SJCRH30 (cell line): ENCODE data around the gene ETFDH. TPM values are rescaled to one million over a fixed set of nuclear protein-coding genes. Genes with fewer than 3 reads are reported as not detected.
"Not testable (repeated sequence)": the region's sequence is repeated elsewhere in the genome, so short reads cannot be mapped to it uniquely, and the experiment has no call there.

ENCODE experiments used
- DNase-seq, 2 experiments: peaks; one replicate each; pipeline ENCODE4 v3.0.0-alpha.2; 2015 to 2020
- H3K27ac ChIP-seq: fragments of 250-450 bp; sonication (Bioruptor Pico); 2 replicates; pipeline ENCODE4 v1.5.1; 2020; ENCODE audit warnings: mild to moderate bottlenecking, moderate library complexity
- H3K27me3 ChIP-seq: fragments of 250-450 bp; sonication (Bioruptor Pico); 2 replicates; pipeline ENCODE4 v1.5.1; 2020; ENCODE audit warnings: mild to moderate bottlenecking, moderate library complexity
- H3K36me3 ChIP-seq: fragments of 250-450 bp; sonication (Bioruptor Pico); 2 replicates; pipeline ENCODE4 v1.5.1; 2020; ENCODE audit warnings: mild to moderate bottlenecking, moderate library complexity
- H3K4me1 ChIP-seq: fragments of 250-450 bp; sonication (Bioruptor Pico); 2 replicates; pipeline ENCODE4 v1.5.1; 2020; ENCODE audit warnings: mild to moderate bottlenecking, moderate library complexity
- H3K4me3 ChIP-seq: fragments of 250-450 bp; sonication (Bioruptor Pico); 2 replicates; pipeline ENCODE4 v1.5.1; 2020; ENCODE audit warnings: mild to moderate bottlenecking, moderate library complexity
- H3K9me3 ChIP-seq: fragments of 250-450 bp; sonication (Bioruptor Pico); replicated peaks from 2 replicates; pipeline ENCODE4 v1.5.1; 2020; ENCODE audit warnings: mild to moderate bottlenecking, moderate library complexity
- total RNA-seq: library from RNA; depleted of rRNA; stranded (reverse); fragments of >200 nt; shearing (Covaris generic); gene quantifications from 2 replicates; pipeline ENCODE4 v1.2.3, GENCODE V29; 2014

Gene ETFDH
- total RNA-seq, 1 experiment from 2014 or later, result 8.9 TPM

DNA sequence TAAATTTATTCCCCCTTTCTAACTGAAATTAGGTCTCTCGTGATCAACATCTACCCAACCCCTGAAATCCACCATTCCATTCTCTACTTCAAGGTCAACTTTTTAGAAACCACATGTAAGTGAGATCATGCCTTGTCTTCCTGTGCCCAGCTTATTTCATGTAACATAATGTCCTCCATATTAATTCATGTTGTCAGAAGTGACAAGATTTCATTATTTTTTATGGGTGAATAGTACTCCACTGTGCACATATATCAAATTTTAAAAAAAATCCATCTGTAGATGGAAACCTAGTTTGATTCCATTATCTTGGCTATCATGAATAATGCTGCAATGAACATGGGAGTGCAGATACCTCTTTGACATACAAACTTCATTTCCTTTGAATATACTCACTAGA is 49.6 kb downstream of the ETFDH start:
- no peak for DNase-seq
- Histone ChIP-seq H3K4me1 (no peaks in the 10 kb centered on the region), H3K36me3 (no peaks in the 10 kb centered on the region; the same call in 1 of the 2 replicates), H3K27me3 (no peaks in the 10 kb centered on the region), H3K27ac (no peak overlapping the region), H3K4me3 (no peak overlapping the region; the same call in 1 of the 2 replicates), H3K9me3 (no peaks in the 10 kb centered on the region)

DNA sequence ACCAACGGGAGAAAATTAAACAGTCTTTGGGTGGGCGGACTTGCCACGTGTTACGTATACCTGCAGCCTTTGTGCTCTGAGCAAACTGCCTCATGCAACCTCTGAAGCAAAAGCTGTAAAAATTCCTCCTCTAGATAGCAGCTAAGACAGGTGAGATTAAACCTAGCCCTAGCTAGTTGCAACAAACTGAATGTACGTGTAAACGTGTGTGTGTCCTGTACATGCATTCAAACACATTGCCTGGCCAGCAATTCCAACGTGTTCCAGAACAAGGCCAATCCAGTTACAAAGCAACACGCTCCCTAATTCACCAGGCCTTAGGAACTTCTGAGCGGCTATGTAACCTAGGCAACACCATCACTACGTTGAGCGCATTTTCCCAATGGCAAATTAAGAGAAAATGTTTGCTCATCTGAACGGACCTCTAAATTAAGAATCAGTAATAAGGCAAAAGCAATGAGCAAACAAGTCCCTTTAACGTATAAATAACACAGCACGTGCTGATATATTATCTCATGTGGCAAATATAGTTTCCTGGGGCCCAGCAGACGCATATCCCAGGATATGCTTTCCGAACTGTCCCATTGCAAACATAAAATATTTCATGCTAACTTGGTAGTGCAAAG is 50.3 kb downstream of the ETFDH start:
- Histone ChIP-seq H3K27ac (peak overlapping the region; percentile 81), H3K4me1 (no peaks in the 10 kb centered on the region), H3K4me3 (peak overlapping the region; percentile 84), H3K27me3 (no peaks in the 10 kb centered on the region), H3K36me3 (no peaks in the 10 kb centered on the region; the same call in 1 of the 2 replicates), H3K9me3 (no peaks in the 10 kb centered on the region)
- peak; percentile 1 to 20 for DNase-seq

DNA sequence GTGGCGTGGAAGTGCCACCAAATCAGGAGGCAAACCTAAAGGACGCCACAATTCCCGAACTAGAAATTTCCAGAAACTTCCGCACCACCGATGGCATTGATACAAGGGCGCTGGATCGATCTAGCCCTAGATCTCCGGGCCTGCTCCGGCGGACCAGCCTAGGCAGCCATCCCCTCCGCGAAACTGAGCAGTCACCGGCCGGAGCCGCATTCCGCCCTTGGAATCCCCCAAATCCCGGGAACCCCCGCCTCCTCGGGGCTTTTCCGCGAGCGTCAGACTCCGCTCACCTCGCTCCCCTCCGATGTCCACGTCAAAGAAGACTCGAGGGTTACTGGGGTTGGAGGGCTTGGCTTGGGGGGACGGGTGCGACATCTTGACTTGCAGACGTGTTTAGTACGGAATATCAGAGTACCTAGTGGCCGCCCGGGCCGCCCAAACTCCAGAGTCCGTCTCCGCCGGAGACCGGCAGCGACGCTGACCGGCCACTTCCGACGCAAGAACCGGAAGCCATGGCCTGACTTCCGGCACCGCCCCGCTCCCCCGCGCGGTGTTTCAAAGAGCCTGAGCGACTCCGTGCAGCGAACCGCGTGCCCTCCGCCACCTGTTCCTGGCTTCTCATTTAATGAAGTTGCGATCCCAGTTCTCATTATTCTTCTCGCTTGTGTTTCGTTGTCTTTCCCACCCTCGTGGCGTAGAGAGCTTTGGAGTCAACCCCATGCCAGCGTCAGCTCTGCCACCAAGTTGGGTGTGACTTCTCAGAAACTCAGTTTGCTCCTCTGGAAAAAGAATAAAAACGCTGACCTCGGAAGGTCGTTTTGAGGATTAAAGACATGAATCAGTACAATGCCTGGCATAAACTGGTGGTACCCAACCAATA is 51.1 kb downstream of the ETFDH start, which contains the start of gene PPID:
PPID (minus strand) TSS at position 480 of the 877 bp plus-strand sequence; CDS start at position 372, 108 bp downstream.
- peak; percentile 74 to 81 for DNase-seq
- Histone ChIP-seq H3K36me3 (no peaks in the 10 kb centered on the region; the same call in 1 of the 2 replicates), H3K4me1 (no peaks in the 10 kb centered on the region)

DNA sequence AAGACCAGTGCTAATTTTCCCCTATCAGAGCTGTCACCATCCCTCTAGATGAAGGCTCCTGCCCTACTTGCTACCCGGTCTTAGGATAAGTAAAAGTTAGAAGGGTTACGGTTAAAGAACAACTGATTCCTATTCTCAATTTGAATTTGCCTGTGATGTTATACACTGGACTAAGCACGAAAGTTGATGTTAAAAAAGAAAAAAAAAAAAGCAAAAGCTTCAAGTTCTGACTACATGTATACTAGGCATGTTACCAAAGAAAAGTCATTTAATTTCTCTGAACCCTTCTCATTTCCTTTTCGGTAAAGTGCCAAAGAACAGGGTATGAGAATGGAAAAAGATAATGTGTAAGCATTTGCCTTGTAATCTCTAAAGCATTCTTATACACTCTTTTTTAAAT is 52.5 kb downstream of the ETFDH start:
- Histone ChIP-seq H3K9me3 (no peaks in the 10 kb centered on the region), H3K4me1 (no peaks in the 10 kb centered on the region)

More for the DNA sequence above, 51.1 kb downstream of the ETFDH start, which contains the start of gene PPID:
- no peaks in the 10 kb centered on the region for H3K27me3 ChIP-seq
- peak within 1 kb of the TSS; percentile 81 for H3K27ac ChIP-seq
- no peaks in the 10 kb centered on the region for H3K9me3 ChIP-seq
- peak within 1 kb of the TSS; percentile 84 for H3K4me3 ChIP-seq

DNA sequence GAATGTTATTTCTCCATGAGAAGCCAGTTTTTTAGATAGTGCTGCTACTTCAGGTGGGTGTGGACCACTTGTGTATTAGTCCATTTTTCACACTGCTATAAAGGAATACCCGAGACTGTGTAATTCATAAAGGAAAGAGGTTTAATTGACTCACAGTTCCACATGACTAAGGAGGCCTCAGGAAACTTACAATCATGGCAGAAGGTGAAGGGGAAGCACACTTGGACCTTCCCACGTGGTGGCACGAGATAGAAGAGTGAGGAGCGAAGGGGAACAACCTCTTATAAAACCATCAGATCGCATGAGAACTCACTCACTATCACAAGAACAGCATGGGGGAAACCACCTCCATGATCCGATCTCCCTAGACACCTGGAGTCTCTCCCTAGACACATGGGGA is 54.5 kb downstream of the ETFDH start:
- no peaks in the 10 kb centered on the region for H3K27me3 ChIP-seq
- no peak for DNase-seq

More for the DNA sequence above, 52.5 kb downstream of the ETFDH start:
- no peaks in the 10 kb centered on the region for H3K27me3 ChIP-seq
- no peak for DNase-seq
- H3K36me3 ChIP-seq, result no peaks in the 10 kb centered on the region; the same call in 1 of the 2 replicates
- H3K27ac ChIP-seq, result no peak overlapping the region
- H3K4me3 ChIP-seq, result no peak overlapping the region

DNA sequence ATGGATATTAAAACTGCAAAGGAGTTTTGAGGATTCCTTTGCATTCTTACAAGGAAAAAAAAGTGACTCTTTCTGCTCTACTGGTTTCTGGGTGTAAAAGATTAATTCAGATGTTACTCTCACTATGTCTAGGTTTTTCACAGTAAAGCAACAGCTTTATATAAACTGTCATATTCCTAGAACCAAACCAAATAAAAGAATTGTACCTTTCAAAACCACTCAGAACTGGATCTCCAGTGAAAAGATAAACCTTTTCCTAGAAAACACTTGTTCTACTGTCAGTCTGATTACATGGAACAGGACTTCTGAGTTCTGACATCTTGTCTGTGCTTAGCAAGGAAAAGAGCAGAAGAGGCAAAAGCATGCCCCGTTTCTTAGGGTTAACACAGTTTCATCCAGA is 56.1 kb downstream of the ETFDH start:
- no peak overlapping the region for H3K27ac ChIP-seq
- no peaks in the 10 kb centered on the region for H3K27me3 ChIP-seq
- H3K4me1 ChIP-seq, result no peaks in the 10 kb centered on the region
- DNase-seq, result no peak
- H3K4me3 ChIP-seq, result no peak overlapping the region
- no peaks in the 10 kb centered on the region for H3K9me3 ChIP-seq
- H3K36me3 ChIP-seq, result no peaks in the 10 kb centered on the region

More for the DNA sequence above, 54.5 kb downstream of the ETFDH start:
- Histone ChIP-seq H3K4me3 (no peak overlapping the region), H3K27ac (no peak overlapping the region), H3K4me1 (no peaks in the 10 kb centered on the region), H3K9me3 (no peaks in the 10 kb centered on the region), H3K36me3 (no peaks in the 10 kb centered on the region; the same call in 1 of the 2 replicates)

DNA sequence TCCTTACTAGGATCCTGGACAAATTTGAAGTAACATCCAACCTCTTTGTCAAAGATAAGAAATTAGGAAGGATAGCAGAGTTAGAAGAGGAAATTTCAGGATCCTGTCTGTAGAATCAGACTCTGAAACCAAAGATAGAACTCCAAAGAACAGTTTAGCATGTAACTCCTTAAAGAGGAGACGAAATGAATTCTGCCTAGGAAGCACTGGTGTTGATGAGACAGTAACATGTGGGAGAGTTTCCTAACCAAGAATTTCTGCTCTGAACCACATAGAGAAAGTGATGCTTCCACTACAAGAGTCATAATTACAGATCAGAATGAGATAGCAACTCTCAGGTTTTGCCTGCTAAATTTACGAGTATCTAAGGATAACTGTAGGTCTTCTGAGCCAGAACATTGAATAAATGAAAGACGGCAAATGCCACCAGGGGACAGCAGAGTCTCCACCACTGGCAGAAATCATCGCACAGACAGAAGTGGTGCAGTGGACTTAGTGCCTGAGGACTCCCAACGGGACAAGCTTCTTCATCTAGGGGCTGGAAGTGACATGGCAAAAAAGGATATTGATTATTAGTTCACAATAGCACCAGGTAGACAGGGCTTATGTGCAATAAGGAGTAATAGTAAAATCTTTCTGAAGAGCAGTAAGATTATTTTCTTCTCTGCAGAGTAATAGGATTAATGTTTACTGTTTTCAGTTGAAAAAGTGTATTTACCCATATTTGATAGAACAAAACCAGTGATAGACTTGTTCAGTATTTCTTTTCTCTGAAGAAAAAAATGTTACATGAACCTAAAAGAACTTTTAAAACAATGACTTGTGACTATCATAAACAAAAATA is 57.8 kb downstream of the ETFDH start:
- H3K36me3 ChIP-seq, result no peaks in the 10 kb centered on the region
- no peaks in the 10 kb centered on the region for H3K4me1 ChIP-seq
- H3K27me3 ChIP-seq, result no peaks in the 10 kb centered on the region
- DNase-seq, result peak; percentile 17 to 60
- no peak overlapping the region for H3K27ac ChIP-seq
- H3K9me3 ChIP-seq, result no peaks in the 10 kb centered on the region
- H3K4me3 ChIP-seq, result no peak overlapping the region

DNA sequence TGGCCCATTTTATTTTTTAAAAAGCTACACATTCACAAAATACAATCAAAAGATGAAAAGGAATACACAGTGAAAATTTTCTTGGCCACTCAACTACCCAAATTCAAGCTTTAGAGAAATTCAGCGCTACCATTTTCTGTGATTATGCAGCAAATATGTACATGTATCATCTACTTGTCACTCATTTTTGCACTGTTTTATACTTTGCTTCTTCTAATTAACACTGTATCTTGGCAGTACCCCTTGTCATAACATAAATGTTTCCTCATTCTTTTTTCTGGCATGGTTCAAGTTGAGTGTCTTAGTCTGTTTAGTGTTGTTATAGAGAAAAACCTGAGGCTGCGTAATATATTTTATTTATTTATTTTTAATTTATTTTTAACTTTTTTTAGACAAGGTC is 66.8 kb downstream of the ETFDH start:
- H3K27me3 ChIP-seq, result no peaks in the 10 kb centered on the region
- no peak overlapping the region for H3K4me3 ChIP-seq
- no peak overlapping the region for H3K27ac ChIP-seq
- no peak for DNase-seq
- H3K4me1 ChIP-seq, result no peaks in the 10 kb centered on the region
- no peaks in the 10 kb centered on the region for H3K9me3 ChIP-seq
- H3K36me3 ChIP-seq, result no peaks in the 10 kb centered on the region

DNA sequence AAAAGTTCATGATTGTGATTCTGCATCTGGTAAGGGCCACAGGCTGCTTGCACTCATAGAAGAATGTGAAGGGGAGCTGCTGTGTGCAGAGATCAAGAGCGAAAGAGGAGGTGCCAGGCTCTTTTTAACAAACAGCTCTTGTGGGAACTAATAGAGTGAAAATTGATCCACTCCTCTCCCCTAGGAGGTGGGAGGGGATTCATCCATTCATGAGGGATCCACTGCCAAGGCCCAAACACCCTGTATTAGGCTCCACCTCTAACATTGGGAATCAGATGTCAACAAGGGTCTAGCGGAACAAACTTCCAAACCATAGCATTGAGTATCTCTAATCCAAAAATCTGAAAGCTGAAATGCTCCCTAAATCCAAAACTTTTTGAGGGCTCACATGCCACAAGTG is 67.5 kb downstream of the ETFDH start:
- H3K9me3 ChIP-seq, result no peaks in the 10 kb centered on the region
- H3K4me3 ChIP-seq, result no peak overlapping the region
- no peaks in the 10 kb centered on the region for H3K4me1 ChIP-seq
- no peaks in the 10 kb centered on the region for H3K27me3 ChIP-seq
- H3K27ac ChIP-seq, result no peak overlapping the region
- DNase-seq, result no peak
- no peaks in the 10 kb centered on the region for H3K36me3 ChIP-seq

DNA sequence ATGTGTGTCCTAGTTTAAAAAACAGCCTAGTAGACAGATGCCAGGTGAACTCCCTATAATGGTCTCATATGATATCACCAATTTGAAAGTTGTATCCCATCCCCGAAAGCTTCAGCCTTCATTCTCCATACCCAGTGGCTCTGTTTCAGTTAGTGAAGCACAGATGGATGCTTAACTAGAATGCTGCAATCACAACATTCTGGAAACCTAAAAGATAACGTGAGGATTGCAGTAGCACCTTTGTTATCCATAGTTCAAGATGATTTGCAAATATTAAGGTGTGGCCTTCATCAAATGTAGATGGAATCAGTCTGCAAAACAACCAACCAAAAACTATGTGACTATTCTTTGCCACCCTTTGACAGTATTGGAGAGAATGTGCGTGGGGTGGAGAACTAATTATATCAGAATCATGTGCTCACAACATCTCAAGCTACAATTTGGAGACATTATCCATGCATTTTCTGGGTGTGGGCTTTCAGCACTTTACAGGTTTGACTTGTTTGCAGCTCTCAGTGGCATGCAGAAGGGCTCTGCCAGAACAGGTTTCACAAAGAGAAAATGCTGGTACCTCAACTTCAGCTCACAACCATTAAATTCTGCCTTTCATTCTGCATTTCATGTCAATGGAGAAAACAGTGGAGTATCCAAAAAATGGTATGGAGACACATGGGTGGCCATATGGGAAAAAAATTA is 69.4 kb downstream of the ETFDH start:
- Histone ChIP-seq H3K36me3 (no peaks in the 10 kb centered on the region), H3K4me3 (no peak overlapping the region), H3K9me3 (no peaks in the 10 kb centered on the region), H3K4me1 (no peaks in the 10 kb centered on the region), H3K27ac (no peak overlapping the region), H3K27me3 (no peaks in the 10 kb centered on the region)
- DNase-seq, result no peak

DNA sequence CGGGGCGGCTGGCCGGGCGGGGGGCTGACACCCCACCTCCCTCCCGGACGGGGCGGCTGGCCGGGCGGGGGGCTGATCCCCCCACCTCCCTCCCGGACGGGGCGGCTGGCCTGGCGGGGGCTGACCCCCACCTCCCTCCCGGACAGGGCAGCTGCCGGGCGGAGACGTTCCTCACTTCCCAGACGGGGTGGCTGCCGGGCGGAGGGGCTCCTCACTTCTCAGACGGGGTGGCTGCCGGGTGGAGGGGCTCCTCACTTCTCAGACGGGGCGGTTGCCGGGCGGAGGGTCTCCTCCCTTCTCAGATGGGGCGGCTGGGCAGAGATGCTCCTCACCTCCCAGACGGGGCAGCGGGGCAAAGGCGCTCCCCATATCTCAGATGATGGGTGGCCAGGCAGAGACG is 74.4 kb downstream of the ETFDH start:
- not testable (repeated sequence) for H3K36me3 ChIP-seq, H3K9me3 ChIP-seq, H3K27ac ChIP-seq, H3K27me3 ChIP-seq, H3K4me3 ChIP-seq, H3K4me1 ChIP-seq, DNase-seq

DNA sequence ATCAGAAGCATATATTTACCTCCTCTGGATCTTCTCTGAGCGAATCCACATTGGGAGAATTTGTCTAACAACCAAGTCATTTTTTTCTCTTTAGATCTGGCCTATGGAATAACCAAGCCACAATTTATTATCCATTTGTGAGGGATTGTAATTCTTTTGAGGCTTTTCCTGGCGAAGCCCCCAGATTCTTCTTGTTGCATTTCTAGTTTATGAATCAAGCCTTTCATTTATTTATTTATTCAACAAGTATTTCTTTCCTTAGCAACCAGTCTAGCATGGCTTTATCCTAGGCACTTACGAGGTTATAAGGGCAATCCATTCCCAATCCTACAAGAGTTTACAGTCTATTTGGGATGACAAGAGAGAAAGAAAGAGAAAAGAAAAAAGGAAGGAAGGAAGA is 78.3 kb downstream of the ETFDH start:
- Histone ChIP-seq H3K9me3 (no peaks in the 10 kb centered on the region), H3K27ac (no peak overlapping the region)
- DNase-seq, result no peak

DNA sequence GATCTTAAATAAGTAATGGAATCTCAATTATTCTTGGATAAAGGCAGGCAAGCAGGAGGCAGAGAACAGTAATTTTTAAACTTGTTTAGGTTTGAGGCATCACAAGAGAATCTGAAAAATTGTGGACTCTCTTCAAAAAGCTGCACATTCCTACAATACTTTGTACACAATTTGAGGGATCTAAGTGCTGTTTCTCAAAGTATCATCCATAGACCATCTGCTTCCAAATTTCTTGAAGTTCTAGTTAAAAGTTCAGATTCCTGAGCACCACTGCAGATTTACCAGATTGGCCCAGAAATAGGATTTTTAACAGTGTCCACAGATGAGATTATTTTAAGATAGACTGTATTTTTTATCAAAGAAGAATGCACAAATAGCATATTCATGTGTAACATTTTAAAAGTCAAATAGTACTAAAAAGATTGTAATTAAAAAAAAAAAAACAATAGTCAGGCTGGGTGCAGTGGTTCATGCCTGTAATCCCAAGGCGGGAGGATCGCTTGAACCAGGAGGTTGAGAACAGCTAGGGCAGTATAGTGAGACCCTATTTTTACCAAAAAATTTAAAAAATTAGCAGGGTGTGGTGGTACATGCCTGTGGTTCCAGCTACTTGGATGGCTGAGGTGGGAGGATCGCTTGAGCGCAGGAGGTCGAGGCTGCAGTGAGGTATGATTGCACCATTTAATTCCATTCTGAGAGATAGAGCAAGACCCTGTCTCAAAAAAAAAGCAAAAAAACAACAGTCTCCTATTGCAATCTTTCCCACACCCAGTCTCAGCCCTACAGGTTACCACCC is 82.5 kb downstream of the ETFDH start:
- no peaks in the 10 kb centered on the region for H3K4me1 ChIP-seq
- H3K9me3 ChIP-seq, result no peaks in the 10 kb centered on the region
- no peaks in the 10 kb centered on the region for H3K36me3 ChIP-seq
- H3K27me3 ChIP-seq, result no peaks in the 10 kb centered on the region
- H3K4me3 ChIP-seq, result no peak overlapping the region
- H3K27ac ChIP-seq, result no peak overlapping the region
- no peak for DNase-seq

More for the DNA sequence above, 78.3 kb downstream of the ETFDH start:
- H3K27me3 ChIP-seq, result no peaks in the 10 kb centered on the region
- H3K36me3 ChIP-seq, result no peaks in the 10 kb centered on the region
- no peak overlapping the region for H3K4me3 ChIP-seq
- H3K4me1 ChIP-seq, result no peaks in the 10 kb centered on the region
